ENCODE measurements around the gene ERF.

Gene ERF

DNA sequence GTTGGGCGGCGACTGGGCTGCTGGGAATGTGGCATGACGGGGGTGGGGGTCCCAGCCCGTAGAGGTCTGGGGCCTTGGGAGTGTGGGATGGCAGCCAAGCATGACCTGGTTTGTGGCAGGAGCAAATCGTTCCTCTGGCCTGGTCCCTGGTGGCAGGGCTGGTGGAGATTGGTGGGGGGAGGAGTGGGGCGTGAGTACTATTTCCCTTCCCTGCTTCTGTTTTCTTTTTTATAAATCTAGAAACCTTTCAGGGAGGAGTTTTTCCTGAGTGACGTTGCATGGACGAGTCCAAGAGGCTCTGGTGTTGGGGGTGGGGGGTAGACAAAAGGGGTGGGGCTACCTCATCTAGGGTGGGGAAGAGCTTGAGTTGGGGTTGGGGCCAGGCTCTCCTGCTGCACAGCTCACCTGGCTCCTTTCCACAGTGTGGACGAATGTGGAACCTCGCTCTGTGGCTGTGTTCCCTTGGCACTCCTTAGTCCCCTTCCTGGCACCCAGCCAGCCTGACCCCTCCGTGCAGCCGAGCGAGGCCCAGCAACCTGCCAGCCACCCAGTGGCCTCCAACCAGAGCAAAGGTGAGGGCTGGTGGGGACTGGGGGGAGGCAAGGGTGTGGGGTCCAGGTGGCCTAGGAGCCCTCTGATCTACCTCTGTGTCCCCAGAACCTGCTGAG lies 31.6 kb upstream of the ERF start:
- no peak for DNase-seq

DNA sequence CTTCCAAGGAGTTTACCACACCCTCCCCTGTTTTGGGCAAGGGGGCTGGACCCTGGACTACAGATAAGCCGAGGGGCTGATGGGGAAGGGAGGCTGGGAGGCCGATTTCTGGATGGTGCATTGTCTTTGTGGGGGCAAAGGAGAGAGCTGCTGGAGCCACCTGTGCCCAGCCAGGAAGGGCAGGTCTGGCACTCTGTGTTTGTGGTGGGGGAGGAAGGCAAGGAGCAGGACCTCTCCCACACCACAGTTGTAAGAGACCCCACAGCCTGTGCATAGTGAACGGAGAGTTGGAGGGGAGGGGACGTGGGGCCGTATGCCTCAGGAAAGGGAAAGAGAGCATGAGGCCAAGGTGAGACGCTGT lies 31.0 kb upstream of the ERF start:
- no peak for DNase-seq

DNA sequence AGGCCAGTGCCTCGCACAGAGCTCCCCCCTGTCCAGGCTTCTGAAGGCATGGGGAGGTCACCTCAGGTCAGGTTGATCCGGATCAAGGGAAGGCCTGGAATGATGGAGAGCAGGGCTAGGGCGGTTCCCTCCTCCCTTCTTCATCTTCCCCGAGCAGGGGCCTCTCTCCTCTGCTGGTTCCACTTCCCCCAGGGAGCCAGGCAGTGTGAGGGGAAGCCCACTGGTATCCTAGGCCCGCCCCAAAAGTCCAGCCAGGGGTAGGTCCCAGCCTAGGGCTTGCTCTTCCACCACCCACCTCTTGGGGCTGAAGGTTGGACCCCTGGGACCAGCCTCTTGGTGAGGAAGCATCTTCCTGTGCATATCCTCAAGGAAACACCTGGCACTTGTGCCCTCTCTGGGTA lies 30.6 kb upstream of the ERF start:
- no peak for DNase-seq

DNA sequence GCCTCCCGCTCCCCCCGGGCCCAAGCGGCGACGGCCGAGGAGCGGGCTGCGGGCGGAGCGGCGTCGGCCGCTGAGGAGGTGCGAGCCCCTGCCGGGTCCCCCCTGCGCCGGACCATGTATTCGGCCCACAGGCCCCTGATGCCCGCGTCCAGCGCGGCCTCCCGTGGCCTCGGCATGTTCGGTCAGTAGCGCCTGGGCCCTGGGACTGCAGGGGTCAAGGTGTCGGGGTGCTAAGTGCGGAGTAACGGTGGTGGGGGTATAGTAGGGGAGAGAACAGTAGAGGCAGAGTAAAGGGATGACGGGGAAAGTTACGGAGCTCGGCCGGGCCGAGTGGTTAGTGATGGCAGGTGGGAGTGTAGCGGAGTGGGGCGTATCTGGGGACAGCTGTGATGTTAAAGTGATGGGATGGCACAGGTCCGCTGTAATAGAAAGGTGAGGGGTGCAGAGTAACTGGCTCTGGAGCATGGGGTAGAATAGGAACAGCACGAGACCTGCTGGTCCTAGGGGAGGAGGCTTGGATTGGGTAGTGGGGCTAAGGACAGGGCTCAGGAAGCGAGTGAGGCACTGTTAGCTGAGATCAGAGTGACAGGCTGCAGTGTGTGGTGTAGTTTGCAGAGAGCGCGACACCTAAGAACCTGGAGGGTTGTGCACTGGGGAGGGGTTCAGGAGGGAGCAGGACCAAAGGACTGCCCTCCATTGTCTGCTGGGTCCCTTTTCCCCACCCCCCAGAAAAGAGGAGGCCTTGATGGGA lies 29.8 kb upstream of the ERF start:
- no peak for DNase-seq

DNA sequence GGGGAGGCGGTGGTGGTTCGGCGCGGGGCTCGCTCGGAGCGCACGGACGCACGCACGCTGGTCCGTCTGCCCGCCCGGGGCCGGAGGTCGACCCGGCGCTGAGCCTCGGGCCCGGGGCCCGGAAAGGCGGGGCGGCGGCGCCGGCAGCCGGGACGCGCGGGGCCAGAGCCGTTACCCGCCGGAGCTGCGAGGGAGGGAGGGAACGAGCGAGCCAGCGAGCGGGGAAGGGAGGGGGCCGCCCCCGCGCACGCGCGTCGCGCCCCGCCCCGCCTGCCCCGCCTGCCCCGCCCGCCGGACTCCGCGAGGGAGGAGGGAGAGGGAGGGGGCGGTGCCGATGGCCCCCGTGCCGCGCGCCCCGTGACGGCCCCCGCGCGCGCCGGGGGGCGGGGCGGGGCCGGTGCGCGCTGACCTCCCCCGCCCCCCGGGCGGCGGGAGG lies 29.2 kb upstream of the ERF start:
- peak; percentile 76 for DNase-seq

DNA sequence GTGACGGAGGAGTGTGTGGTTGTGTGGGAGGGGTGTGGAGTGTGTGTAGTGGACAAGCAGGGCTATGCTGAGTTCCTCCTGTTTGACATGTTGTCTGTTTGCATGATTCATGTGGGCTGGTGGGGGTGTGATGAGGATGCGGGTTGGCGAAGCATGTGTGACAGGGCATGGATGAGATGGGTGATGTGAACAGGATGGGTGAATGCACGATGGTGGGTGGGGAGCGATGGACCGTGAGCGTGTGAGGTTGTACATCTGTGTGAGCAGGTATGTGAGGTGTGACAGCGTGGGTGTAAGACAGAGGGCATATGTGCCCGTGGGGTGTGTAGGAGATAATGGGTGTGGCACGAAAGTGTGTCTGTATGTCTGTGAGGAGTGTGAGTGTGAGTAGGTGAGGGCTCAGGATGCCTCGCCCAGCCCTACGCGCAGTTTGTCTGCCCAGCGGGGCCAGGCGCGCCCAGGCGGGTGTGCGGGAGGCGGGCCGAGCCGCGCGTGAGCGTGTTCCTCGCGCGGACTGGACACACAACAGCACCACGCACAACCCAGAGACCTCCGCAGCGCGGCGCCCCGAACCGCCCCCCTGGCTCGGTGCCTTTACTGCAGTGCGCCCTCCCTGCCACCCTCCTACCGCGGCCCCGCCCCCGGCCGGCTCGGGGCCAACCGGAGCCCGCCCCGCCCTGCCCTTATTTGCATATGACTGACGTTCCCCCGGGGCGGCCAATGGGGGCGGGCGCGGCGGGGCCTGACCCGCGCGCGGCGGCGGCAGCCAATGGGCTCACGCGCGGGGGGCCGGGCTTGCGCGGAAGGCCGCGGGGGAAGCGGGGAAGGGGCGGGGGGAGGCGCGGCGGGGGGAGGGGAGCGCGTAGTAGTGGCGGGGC lies 28.5 kb upstream of the ERF start:
- peak; percentile 95 for DNase-seq

DNA sequence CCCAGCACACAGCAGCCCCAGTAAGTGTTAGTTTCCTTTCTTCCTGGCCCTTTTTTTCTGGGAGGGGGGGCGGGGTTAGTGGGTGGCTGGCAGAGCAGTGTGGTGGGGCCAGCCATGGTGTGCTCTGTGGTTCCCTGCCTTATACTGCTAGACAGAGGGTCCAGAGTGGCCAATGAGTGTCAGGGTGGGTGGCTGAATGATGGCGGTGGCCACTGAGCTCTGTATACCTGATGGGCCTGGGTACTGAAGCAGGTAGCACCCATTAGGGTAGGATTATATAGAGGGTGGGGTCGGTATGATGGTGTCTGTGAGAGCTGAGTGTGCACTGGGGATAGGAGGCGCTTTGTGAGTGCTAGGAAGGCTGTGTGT lies 27.9 kb upstream of the ERF start:
- DNase-seq: no peak

DNA sequence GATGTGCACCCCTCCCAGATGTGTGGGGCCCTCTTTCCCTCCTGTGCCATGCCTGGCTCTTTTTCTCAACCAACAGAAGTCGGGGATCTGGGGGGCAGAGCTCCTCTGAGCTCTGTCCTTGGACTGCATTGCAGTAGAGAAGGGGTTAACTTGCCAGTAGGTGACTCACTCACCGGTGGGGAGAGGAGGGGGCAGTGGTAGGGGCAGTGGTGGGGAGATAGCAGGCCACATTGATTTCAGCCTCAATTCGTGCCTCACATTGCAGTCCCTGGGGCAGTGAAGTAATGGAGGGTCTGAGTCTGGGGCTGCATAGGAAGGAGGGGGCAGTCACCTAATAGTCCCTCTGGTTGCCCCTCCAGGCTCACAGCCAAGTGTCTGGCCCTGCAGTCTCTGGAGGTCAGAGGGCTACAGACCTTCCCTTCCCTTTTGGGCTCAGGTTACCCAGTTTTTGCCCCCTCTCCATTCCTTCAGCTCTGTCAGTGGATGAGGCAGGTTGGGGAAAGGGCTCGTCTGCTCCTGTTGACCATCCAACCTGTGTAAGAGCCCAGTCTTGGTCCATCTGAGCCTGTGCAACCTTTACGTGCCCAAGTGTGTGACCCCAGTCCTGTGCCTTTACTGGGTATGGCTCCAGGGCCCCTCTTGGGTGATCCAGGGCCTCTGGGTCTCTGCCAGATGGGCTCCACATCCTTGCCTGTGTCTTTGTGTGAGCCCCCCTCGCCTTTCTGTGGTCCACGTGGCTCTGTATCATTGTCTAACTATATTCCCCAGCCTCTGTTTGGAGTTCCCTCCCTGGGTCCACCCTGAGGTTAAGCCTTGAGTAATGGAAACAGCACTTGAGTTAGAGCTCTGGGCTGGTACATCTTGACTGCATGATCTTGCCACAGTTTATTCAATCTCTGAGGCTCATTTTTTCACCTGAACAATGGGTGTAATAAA lies 27.2 kb upstream of the ERF start:
- no peak for DNase-seq

DNA sequence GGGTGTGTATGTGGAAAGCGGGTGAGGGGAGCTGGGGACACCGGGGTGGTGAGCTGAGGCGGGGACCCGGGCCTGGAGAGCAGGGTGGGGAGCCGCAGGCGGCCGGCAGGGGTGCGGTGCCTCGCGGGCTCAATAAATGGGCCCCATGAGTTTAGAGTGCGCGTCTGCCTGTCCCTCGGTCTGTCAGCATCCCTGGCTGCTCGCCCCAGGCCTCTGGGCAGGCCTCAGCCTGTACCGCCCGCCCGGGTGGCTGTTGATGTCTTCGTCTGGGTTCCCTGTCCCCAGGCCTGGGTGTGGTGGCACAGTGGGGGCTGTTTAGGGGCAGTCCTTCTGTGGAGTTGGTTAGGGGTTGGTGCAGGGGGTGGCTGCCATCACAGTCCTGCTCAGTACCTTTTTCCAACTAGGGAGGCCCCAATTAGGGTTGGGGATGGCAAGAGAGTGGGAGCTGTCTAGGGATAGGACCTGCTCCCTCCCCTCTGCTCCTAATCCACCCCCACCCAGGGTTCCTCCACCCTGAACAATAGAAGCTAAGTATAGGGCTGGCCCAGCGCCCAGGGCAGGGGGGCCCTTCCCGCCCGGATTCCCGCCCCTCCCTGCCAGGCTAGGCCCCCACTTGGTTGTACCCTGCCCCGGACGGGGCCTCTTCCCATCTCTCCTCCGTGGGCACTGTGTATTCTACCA lies 26.4 kb upstream of the ERF start:
- DNase-seq: no peak

DNA sequence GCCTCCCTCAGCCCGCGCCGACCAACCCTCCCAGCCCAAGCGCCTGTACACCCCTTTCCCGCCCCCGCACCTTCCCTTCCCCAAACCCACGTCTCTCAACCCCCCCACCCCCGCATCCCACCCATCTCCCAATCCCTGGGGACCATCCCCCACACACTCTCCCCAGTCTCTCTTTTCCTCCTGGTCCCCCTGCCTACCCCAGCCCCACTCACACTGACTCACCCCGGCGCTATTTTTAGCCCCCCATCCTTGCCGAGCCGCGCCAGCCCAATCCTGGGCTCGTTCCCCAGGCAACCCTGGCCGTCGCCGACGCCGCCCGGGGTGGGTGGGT lies 25.9 kb upstream of the ERF start:
- DNase-seq: no peak

DNA sequence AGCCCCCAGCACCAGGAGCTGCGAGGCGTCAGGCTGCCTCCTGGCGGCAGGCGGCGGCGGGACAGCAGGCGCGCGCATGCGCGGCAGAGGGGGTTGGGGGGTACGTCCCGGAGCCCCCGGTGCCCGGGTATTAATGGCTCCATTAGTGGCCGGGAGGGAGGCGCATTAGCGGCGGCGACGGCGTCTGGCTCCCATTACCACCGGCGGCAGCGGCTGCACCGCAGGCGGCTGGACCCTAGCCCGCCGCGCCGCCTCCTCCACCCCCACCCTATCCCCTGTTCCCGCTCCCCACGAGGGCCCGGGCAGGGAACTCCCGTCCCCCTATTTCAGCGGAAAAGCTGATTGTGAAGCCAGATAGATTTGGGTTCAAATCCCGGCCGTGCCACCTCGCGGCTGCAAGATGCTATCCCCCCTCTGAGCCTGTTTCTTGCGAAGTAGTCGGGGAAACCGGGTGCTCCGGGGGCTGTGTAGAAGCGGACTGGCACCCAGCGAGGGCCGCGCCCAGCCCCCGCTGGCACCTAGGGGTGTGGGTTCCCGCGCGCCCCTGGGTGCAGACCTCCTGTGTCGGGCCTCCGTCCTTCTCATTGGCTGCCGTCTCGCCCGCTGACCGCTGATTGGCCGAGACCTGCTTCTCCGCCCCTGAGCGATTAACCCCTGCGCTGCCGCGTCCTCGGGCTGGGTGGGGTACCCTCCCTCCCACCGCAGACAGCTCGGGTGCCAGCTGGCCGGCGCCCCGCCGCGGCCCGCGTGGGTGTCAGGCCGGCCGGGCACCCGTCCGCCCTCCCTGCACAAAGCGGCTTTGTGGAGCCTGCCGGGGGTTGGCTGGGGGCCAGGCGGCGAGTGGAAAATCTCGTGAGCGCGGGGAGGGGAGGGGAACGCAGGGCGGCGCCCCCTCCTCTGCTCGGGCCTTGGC lies 25.2 kb upstream of the ERF start:
- peak; percentile 83 for DNase-seq

DNA sequence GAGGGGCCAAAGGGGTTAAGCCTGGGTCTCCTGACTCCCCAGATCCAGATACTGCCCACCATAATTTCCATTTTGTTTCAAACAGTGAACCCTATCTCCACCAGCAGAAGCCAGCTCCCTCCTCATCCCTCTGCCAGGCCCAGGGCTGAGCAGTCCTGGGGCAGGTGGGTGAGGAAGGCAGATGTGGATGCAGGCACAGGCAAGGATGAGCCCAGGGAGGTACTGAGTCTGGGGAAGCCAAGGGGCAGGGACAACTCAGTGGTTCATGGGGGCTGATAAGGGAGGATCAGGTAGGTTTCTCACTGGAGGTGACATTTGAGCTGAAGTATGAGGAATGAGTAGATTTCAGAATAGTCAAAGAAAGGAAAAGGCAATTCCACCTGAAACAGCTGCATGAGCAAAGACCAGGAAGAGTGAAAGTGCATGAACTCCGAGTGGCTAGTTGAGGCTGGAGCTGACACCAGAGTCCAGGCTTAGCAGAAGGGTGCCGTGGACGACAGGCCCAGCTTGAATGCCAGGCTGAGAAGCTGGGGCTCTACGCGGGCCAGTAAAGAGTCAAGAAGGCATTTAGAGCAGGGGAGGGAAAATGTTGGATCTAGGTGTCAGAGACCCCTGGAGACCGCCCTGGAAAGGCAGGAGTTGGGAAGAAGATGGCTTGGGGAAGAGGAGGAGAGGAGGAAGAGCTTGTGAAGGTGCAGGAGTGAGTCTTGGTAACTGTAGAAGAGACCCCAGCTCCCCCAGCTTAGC lies 24.4 kb upstream of the ERF start:
- DNase-seq: no peak

DNA sequence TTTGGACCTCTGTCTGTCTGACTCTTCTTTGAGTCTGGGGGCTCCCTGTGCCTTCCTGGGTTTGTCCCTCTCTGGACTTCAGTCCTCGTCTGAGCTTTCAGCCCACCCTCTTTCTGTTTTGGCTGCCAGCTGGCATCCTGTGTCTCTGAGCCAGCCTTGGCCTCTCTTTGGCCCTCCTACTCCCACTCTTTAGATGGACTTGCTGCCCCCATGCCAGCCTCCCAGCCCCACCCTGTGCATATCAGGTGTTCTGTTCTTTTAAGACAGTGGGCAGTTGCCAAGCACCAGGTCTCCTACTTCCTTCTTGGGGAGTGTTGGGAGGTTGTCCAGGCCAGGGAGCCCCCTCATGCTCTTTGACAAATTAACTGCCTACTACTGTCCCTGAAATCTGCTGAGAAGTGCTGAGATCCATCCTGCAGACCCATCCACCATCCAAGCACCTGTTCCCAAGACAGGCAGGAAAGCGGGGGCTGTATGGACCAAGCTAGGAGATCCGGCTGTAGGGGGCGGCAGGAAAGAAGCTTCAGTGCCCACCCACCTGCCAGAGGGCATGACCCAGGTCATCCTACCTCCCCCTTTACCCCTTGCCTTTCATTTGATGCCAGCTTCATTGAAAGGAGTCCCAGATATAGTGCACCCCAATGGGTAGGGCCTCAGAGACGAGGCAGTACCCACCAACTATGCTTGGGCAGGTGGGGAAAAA lies 23.7 kb upstream of the ERF start:
- no peak for DNase-seq

DNA sequence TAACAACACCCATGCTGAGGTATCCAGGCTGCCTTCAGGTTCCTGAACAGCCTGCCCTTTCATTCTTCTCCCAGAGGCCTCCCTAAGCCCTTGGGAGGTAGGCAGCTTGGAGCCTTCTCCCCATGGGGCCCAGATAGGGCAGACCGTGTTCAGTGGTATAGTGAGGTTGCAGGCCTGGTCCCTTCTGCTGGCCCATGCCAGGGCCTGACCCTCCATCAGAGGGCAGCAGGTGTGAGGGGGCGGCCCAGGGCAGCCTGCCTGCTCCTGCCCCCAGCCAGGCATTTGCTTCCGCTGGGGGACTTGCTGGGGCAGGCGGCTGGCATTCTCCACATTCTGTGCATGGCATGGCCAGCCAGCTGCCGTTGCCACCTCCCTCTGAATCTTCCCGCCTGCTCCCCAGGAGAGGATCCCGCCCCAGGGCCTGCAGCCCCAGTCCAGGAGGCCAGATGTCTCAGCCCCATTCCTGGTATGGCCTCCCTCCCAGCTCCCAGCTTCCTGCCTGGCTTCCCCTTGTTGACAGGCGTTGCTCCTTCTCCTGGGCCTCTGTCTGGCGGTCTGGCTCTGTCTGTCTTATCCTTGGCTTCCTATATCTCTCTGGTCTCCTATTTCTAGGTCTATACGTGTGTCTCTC lies 23.0 kb upstream of the ERF start:
- DNase-seq: no peak

DNA sequence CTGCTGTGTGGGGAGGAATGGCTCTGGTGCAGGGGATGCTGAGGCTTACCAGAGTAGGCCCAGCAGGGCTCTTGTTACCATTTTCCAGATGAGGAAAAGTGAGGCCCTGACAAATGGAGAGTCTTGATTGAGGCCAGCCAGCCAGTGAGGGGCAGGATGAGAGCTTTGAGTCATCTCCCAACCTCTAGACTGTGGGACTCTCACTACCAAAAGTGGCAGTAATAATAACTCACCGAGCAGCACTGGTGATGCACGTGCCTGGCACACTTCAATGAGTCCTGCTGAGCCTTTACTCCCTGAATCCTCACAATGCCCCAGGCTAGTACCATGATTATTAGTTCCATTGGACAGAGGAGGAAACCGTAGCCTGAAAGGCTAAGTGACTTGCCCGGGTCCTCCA lies 21.9 kb upstream of the ERF start:
- DNase-seq: no peak

DNA sequence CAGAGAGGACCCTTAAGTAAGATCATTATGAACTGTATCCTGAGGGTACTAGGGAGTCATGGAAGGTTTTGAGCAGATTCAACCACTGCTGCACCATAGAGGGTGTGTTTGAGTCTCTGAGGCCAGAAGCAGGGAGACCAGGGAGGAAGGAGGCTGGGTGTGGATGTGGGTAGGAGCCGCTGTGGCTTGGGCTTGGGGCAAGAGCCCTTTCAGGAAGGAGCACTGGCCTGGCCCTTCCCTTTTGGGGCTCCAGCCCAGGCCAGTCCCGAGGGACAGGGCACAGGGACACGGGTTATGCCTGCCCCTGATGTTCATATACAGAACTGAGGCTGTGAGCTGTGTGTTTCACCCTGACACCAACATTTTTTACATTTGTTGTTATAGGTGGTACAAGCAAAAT lies 21.4 kb upstream of the ERF start:
- DNase-seq: no peak

DNA sequence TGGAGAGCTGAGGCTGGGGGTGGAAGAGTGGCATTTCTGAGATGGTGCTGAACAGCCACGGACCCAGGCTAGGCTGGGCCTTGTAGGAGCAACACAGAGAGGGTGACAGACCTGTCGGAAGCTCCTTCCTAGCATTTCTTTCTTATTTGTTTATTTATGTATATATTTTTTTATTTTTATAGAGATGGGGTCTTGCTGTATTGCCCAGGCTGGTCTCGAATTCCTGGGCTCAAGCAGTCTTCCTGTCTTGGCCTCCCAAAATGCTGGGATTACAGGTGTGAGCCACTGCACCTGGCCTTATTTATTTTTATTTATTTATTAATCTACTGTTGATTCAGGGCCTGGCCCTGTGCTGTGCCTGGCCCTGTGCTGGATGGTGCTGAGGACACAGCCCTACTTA lies 20.6 kb upstream of the ERF start:
- no peak for DNase-seq

DNA sequence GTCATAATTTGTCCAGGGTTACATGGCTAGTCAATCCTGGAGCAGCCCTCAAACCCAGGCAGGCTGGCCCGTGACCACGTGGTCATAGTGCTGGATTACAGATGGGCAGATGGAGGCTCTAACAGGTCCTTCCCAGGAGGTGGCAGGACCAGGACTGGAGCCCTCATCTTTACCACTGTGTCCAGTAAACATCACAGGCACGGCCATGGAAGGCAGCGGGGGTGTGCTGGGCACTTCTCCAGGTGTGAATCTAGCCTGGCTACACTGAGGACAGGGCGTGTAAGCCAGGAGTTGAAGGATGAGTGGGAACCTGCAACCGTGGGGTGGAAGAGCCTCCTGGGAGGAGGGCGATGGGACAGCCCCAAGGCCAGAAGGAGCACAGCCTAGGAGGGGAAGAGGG lies 20.2 kb upstream of the ERF start:
- no peak for DNase-seq

DNA sequence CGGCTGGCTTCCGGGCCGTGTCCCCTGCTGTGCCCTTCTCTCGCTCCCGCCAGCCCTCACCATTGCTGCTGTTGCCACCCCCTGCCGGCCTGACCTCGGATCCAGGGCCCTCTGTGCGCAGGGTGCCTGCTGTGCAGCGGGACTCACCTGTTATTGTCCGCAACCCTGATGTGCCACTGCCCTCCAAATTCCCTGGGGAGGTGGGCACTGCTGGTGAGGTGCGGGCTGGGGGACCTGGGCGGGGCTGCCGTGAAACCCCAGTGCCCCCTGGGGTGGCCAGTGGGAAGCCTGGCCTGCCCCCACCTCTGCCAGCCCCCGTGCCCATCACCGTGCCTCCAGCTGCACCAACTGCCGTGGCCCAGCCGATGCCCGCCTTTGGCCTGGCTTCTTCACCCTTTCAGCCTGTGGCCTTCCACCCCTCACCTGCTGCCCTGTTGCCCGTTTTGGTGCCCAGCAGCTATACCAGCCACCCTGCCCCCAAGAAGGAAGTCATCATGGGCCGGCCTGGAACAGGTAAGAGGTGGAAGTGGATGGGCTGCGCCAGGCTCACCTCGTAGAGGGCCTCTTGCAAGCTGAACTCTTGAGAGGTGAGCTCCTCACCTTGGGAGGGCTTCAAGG lies 19.2 kb upstream of the ERF start:
- DNase-seq: no peak

All from activated CD4-positive, alpha-beta T cell treated with anti-CD3 and anti-CD28 coated beads, Interleukin-2, amount 50 U/mL, for 1 hour (primary cell).